ENCODE data around the gene SLC35A5.

- TF ChIP-seq POLR2A (IDR thresholded peaks at IDR 0.05) = no peak
- TF ChIP-seq CTCF (IDR thresholded peaks at IDR 0.05) = no peak
Observed at GRCh38 chr3:112627419-112627818, 65.6 kb downstream of the SLC35A5 start.
